ENCODE data around the gene GSPT1.
"Not testable (repeated sequence)": the region's sequence is repeated elsewhere in the genome, so short reads cannot be mapped to it uniquely, and the experiment has no call there.

Gene GSPT1

GRCh38 chr16:11915644-11916523 is at the start of gene GSPT1:
TSS of gene GSPT1 (minus strand) at chr16:11915956. CDS start at chr16:11915720, 236 bp downstream.
- peak; percentile 99 for DNase-seq (ENCODE audit: low read depth, low spot score)

- DNase-seq (ENCODE audit: low read depth, low spot score): no peak
Observed at GRCh38 chr16:11964761-11965551, 49.2 kb upstream of the GSPT1 start, which contains the start of gene TNFRSF17. TSS of gene TNFRSF17 (plus strand) at chr16:11965210. CDS start at chr16:11965325, 115 bp downstream.

GRCh38 chr16:11963706-11964105 is 48.0 kb upstream of the GSPT1 start:
- DNase-seq (ENCODE audit: low read depth, low spot score): no peak

- not testable (repeated sequence) for DNase-seq (ENCODE audit: low read depth, low spot score)
Observed at GRCh38 chr16:11962978-11963377, 47.2 kb upstream of the GSPT1 start.

- DNase-seq (ENCODE audit: low read depth, low spot score): not testable (repeated sequence)
Observed at GRCh38 chr16:11962457-11962856, 46.7 kb upstream of the GSPT1 start.

- no peak for DNase-seq (ENCODE audit: low read depth, low spot score)
Observed at GRCh38 chr16:11957591-11958395, 42.0 kb upstream of the GSPT1 start.

- no peak for DNase-seq (ENCODE audit: low read depth, low spot score)
Observed at GRCh38 chr16:11956558-11956957, 40.8 kb upstream of the GSPT1 start.

- no peak for DNase-seq (ENCODE audit: low read depth, low spot score)
Observed at GRCh38 chr16:11955713-11956123, 40.0 kb upstream of the GSPT1 start.

GRCh38 chr16:11953576-11953975 is 37.8 kb upstream of the GSPT1 start:
- DNase-seq (ENCODE audit: low read depth, low spot score): not testable (repeated sequence)

GRCh38 chr16:11950388-11950787 is 34.6 kb upstream of the GSPT1 start:
- DNase-seq (ENCODE audit: low read depth, low spot score): no peak

GRCh38 chr16:11949527-11949926 is 33.8 kb upstream of the GSPT1 start:
- no peak for DNase-seq (ENCODE audit: low read depth, low spot score)

- no peak for DNase-seq (ENCODE audit: low read depth, low spot score)
Observed at GRCh38 chr16:11948819-11949218, 33.1 kb upstream of the GSPT1 start.

GRCh38 chr16:11946433-11946832 is 30.7 kb upstream of the GSPT1 start:
- DNase-seq (ENCODE audit: low read depth, low spot score): no peak

GRCh38 chr16:11941945-11942344 is 26.2 kb upstream of the GSPT1 start, which contains the start of gene NPIPB2:
TSS of gene NPIPB2 (minus strand) at chr16:11942045. CDS start at chr16:11942045, 0 bp downstream.
- DNase-seq (ENCODE audit: low read depth, low spot score): not testable (repeated sequence)

GRCh38 chr16:11927350-11927749 is 11.6 kb upstream of the GSPT1 start:
- DNase-seq (ENCODE audit: low read depth, low spot score): not testable (repeated sequence)

- not testable (repeated sequence) for DNase-seq (ENCODE audit: low read depth, low spot score)
Observed at GRCh38 chr16:11924046-11924445, 8.3 kb upstream of the GSPT1 start.

- no peak for DNase-seq (ENCODE audit: low read depth, low spot score)
Observed at GRCh38 chr16:11916524-11917285, 949 bp upstream of the GSPT1 start.

- DNase-seq (ENCODE audit: low read depth, low spot score): peak; percentile 4
Observed at GRCh38 chr16:11915114-11915643, 577 bp downstream of the GSPT1 start.

GRCh38 chr16:11914210-11915113 is 1.3 kb downstream of the GSPT1 start:
- peak; percentile 6 for DNase-seq (ENCODE audit: low read depth, low spot score)
